Measurements from ENCODE around the gene RUSF1. TPM values are rescaled to one million over a fixed set of nuclear protein-coding genes. Genes with fewer than 3 reads are reported as not detected.

Gene RUSF1
- total and polyA plus RNA-seq, 2 donors (not counting 1 experiment from before 2014, with no cell fraction given) = 23.1 to 41.8 TPM

DNA sequence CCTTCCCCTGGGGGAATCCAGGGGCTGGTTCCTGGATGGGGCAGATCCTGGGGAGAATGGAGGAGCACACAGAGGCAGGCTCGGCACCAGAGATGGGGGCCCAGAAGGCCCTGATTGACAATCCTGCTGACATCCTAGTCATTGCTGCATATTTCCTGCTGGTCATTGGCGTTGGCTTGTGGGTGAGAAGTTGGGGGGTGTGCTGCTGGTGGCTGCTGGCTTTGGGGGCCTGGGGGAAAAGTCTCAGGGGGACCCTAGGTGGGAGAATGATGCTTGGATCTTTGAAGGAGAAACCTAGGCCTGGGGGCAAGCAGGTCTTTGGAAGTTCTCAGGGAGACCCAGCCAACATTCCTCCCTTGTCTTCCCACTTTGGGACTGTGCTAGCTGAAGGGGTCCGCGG, 25.1 kb downstream of the RUSF1 start, which contains the start of gene SLC5A2:
Gene SLC5A2, plus strand, starts transcription at position 43 of the 400 bp plus-strand sequence. Its CDS starts 14 bp downstream, at position 57.
- no peak within 1 kb of the TSS for H3K4me2 ChIP-seq (ENCODE audit: extremely low read depth, insufficient read depth, low read length)
- no peaks in the 10 kb centered on the region for H3K9me3 ChIP-seq (ENCODE audit: control insufficient read depth, insufficient read depth, low read depth, low read length)
- DNase-seq (ENCODE audit: low read depth in 2 of 2) = no peak

DNA sequence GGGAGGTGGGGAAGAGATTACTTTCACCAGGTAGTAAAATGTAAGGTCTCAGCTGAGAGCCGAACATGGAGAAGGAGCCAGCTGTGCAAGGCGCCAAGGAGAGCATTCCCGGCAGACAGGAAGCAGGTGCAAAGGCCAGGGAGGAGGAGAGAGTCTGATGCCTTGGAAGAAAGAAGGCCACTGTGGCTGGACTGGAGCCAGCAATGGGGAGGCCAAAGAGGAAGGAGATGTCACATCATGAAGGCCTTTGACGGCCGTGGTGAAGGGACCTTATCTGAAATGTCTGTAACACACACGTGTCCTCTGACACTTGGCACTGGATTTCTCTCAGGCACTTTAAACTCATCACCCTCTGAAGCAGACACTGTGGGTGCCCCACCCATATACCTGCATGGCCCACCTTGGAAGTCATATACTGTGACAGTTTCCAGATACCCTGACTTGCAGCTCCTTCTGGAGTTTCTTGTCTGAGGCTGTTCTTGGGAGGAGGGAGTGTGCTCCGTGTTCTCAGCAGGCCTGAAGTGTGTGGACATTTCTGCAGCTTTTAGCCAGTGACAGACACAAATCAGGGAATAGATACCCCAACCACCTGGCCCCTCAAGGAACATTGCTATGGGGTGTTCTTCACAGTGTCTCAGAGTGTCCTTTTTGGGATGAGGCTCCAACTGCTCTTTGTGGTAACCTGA, 27.2 kb downstream of the RUSF1 start:
- no peak for DNase-seq (ENCODE audit: low read depth in 2 of 2)
- Histone ChIP-seq H2AFZ (ENCODE audit: low read length) (no peak overlapping the region), H3K9ac (ENCODE audit: insufficient read depth, low read length) (no peak overlapping the region), H3K9me3 (ENCODE audit: control insufficient read depth, insufficient read depth, low read depth, low read length) (no peaks in the 10 kb centered on the region), H3K36me3 (ENCODE audit: control insufficient read depth, insufficient read depth, low read length) (peaks cover 23% of the 10 kb centered on the region), H3K4me1 (ENCODE audit: control insufficient read depth, extremely low read depth, insufficient read depth, low read length) (no peaks in the 10 kb centered on the region), H4K20me1 (ENCODE audit: control insufficient read depth, extremely low read depth, insufficient read depth, low read length) (no peaks in the 10 kb centered on the region), H3K4me3 (replicated peaks in 1 of 4; ENCODE audit: control extremely low read depth in 1 of 4, insufficient read depth in 1 of 4, low read depth in 3 of 4, low read length in 4 of 4) (no peak overlapping the region), H3K27ac (ENCODE audit: insufficient read depth, low read length) (no peak overlapping the region), H3K4me2 (ENCODE audit: extremely low read depth, insufficient read depth, low read length) (no peak overlapping the region), H3K27me3 (ENCODE audit: control insufficient read depth, insufficient read depth, low read length) (peaks cover 4% of the 10 kb centered on the region), H3K79me2 (ENCODE audit: control insufficient read depth, insufficient read depth, low read length) (no peaks in the 10 kb centered on the region)
- no peak for TF ChIP-seq EZH2 (IDR thresholded peaks at IDR 0.05; ENCODE audit: low read length, missing control alignments)
- TF ChIP-seq, protein P1, sequence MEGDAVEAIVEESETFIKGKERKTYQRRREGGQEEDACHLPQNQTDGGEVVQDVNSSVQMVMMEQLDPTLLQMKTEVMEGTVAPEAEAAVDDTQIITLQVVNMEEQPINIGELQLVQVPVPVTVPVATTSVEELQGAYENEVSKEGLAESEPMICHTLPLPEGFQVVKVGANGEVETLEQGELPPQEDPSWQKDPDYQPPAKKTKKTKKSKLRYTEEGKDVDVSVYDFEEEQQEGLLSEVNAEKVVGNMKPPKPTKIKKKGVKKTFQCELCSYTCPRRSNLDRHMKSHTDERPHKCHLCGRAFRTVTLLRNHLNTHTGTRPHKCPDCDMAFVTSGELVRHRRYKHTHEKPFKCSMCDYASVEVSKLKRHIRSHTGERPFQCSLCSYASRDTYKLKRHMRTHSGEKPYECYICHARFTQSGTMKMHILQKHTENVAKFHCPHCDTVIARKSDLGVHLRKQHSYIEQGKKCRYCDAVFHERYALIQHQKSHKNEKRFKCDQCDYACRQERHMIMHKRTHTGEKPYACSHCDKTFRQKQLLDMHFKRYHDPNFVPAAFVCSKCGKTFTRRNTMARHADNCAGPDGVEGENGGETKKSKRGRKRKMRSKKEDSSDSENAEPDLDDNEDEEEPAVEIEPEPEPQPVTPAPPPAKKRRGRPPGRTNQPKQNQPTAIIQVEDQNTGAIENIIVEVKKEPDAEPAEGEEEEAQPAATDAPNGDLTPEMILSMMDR (conservative IDR thresholded peaks at IDR 0.05 in 1 of 2, IDR thresholded peaks at IDR 0.05 in 1 of 2; ENCODE audit: low read depth in 1 of 2, low read length in 2 of 2) = no peak

More for the DNA sequence above, 25.1 kb downstream of the RUSF1 start, which contains the start of gene SLC5A2:
- Histone ChIP-seq H3K9ac (ENCODE audit: insufficient read depth, low read length) (no peak within 1 kb of the TSS), H3K4me1 (ENCODE audit: control insufficient read depth, extremely low read depth, insufficient read depth, low read length) (peaks cover 6% of the 10 kb centered on the region), H2AFZ (ENCODE audit: low read length) (no peak within 1 kb of the TSS), H3K36me3 (ENCODE audit: control insufficient read depth, insufficient read depth, low read length) (peaks cover 7% of the 10 kb centered on the region), H3K27me3 (ENCODE audit: control insufficient read depth, insufficient read depth, low read length) (peaks cover 7% of the 10 kb centered on the region), H3K4me3 (replicated peaks in 1 of 4; ENCODE audit: control extremely low read depth in 1 of 4, insufficient read depth in 1 of 4, low read depth in 3 of 4, low read length in 4 of 4) (no peak within 1 kb of the TSS), H3K27ac (ENCODE audit: insufficient read depth, low read length) (no peak within 1 kb of the TSS), H4K20me1 (ENCODE audit: control insufficient read depth, extremely low read depth, insufficient read depth, low read length) (no peaks in the 10 kb centered on the region), H3K79me2 (ENCODE audit: control insufficient read depth, insufficient read depth, low read length) (no peaks in the 10 kb centered on the region)
- TF ChIP-seq, protein P1 (conservative IDR thresholded peaks at IDR 0.05 in 1 of 2, IDR thresholded peaks at IDR 0.05 in 1 of 2; ENCODE audit: low read depth in 1 of 2, low read length in 2 of 2) = no peak
- no peak for TF ChIP-seq EZH2 (IDR thresholded peaks at IDR 0.05; ENCODE audit: low read length, missing control alignments)

DNA sequence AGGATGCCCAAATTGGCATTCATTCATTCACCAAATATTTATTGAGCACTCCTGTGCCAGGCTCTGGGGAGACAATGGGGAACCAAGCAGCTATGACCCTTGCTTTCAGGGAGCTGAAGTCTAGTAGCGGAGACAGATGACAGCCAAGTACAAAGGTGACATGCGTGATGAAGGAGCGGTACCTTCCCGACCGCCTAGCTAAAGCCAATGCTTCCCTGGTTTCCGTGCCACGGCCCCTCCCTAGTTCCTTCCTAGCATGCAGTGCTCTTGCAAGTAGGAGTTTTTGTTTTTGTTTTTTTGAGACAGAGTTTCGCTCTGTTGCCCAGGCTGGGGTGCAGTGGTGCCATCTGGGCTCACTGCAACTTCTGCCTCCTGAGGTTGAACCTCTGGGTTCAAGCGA, 28.4 kb downstream of the RUSF1 start:
- no peak for DNase-seq (ENCODE audit: low read depth in 2 of 2)
- no peak overlapping the region for H3K4me3 ChIP-seq (replicated peaks in 1 of 4; ENCODE audit: control extremely low read depth in 1 of 4, insufficient read depth in 1 of 4, low read depth in 3 of 4, low read length in 4 of 4)
- H4K20me1 ChIP-seq (ENCODE audit: control insufficient read depth, extremely low read depth, insufficient read depth, low read length) = no peaks in the 10 kb centered on the region
- H3K27ac ChIP-seq (ENCODE audit: insufficient read depth, low read length) = no peak overlapping the region
- no peak overlapping the region for H3K9ac ChIP-seq (ENCODE audit: insufficient read depth, low read length)
- no peaks in the 10 kb centered on the region for H3K9me3 ChIP-seq (ENCODE audit: control insufficient read depth, insufficient read depth, low read depth, low read length)
- TF ChIP-seq, protein P1 (conservative IDR thresholded peaks at IDR 0.05 in 1 of 2, IDR thresholded peaks at IDR 0.05 in 1 of 2; ENCODE audit: low read depth in 1 of 2, low read length in 2 of 2) = no peak
- TF ChIP-seq EZH2 (IDR thresholded peaks at IDR 0.05; ENCODE audit: low read length, missing control alignments) = no peak
- no peaks in the 10 kb centered on the region for H3K4me1 ChIP-seq (ENCODE audit: control insufficient read depth, extremely low read depth, insufficient read depth, low read length)
- H3K4me2 ChIP-seq (ENCODE audit: extremely low read depth, insufficient read depth, low read length) = no peak overlapping the region
- peaks cover 5% of the 10 kb centered on the region for H3K79me2 ChIP-seq (ENCODE audit: control insufficient read depth, insufficient read depth, low read length)
- H3K36me3 ChIP-seq (ENCODE audit: control insufficient read depth, insufficient read depth, low read length) = peaks cover 30% of the 10 kb centered on the region
- H2AFZ ChIP-seq (ENCODE audit: low read length) = no peak overlapping the region
- H3K27me3 ChIP-seq (ENCODE audit: control insufficient read depth, insufficient read depth, low read length) = no peaks in the 10 kb centered on the region
